Hepatocyte (in vitro differentiated cells): Measurements from ENCODE around the gene KRTAP12-2.

Experiments used
- CTCF ChIP-seq: fragments of 200-600 bp; sonication (generic); IDR thresholded peaks from 2 replicates; pipeline ENCODE4 v1.5.1; 2016; ENCODE audit warnings: antibody characterized with exemption, mild to moderate bottlenecking; ENCODE audit not compliant: poor library complexity
- EZH2 ChIP-seq: fragments of 200-600 bp; sonication (generic); IDR thresholded peaks from 2 replicates; pipeline ENCODE4 v1.6.1; 2016; ENCODE audit warnings: antibody characterized with exemption, mild to moderate bottlenecking, borderline replicate concordance

- TF ChIP-seq CTCF, result no peak
- no peak for TF ChIP-seq EZH2
Measured at GRCh38 chr21:44658913-44659595, 7.7 kb downstream of the KRTAP12-2 start.
